AG04450 (cell line): ENCODE results near the gene ZMYM2. TPM values are rescaled to one million over a fixed set of nuclear protein-coding genes. Genes with fewer than 3 reads are reported as not detected.

Source experiments
- CTCF ChIA-PET: fragments of 300-600, 350-600 bp; formaldehyde crosslinking; extraction: SDS; loops from one replicate; lab custom pipeline; 2022; ENCODE audit warnings: antibody characterized with exemption, inconsistent platforms; lab: Charles Lee
- POLR2A ChIA-PET: fragments of 350-600 bp; formaldehyde crosslinking; extraction: SDS; loops from one replicate; lab custom pipeline; 2021; ENCODE audit warnings: antibody characterized with exemption, inconsistent platforms; lab: Yijun Ruan, JAX
- DNase-seq: peaks from one replicate; pipeline ENCODE4 v3.0.0-alpha.2; 2011; ENCODE audit warnings: low read depth, low spot score
- H3K27ac ChIP-seq: one replicate; pipeline ENCODE4 v1.5.1; 2012; ENCODE audit warnings: low read depth, low read length, control low read depth
- H3K27me3 ChIP-seq: one replicate; pipeline ENCODE4 v1.6.0; 2012; ENCODE audit warnings: low read length; ENCODE audit not compliant: control insufficient read depth, insufficient read depth
- H3K4me3 ChIP-seq: 2 replicates; pipeline ENCODE4 v1.5.1; 2011; ENCODE audit warnings: mild to moderate bottlenecking, low read depth, low read length, control low read depth
- H3K9me3 ChIP-seq: 2 replicates; pipeline ENCODE4 v1.5.1; 2012; ENCODE audit warnings: low read length; ENCODE audit not compliant: control insufficient read depth, insufficient read depth
- polyA plus RNA-seq: library from polyadenylated mRNA; depleted of rRNA; stranded (reverse); fragments of >200 nt; gene quantifications from 2 replicates; pipeline ENCODE4 v1.2.3, GENCODE V29; 2011
- TF ChIP-seq, protein P1 (sequence below): IDR thresholded peaks from 2 replicates; pipeline ENCODE4 v1.5.1; 2011; ENCODE audit warnings: low read depth, low read length, control low read depth, inconsistent platforms

Gene ZMYM2
- polyA plus RNA-seq, 1 experiment = 46.1 TPM

DNA sequence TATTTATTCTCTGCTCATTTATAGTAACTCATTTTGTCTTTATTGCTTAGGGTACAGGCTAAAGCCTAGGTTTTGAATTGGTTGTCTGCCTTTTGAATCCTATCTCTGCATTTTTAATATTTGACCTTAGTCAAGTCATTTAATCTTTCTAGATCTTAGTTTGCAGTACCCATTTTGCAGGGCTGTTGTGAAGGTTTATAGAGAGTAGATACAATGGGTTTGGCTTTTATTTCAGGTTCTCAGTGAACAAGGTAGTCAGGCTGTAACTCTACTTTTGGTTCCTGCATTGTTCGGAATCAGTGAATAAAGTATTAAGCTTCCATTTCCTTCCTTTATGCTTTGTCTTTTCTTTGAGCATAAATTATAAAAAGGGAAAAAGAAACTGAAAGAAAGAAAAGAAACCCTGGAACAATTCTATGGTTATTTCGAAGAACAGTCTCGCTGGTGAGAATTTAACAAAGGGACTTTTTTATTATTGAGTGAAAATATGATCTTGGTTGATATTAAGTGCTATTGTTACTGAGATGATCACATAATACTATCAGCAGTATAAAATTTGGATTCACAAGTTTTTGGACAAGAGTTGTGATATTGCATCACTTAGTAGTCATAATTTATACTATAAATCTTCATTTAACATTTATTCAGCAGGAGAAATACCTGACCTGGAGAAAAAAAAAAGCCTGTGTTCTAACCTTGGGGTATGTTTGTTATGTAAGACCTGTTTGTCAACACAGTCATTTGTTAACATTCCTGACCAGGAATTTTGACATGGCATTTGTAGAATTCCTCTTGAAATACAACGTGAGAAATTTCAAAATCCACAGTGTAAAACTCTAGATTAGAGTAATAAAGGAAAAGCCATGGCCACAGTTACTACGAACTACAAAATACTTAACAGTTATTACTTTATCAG, 91.3 kb downstream of the ZMYM2 start:
- H3K4me3 ChIP-seq = no peak overlapping the region
- POLR2A ChIA-PET = no interaction called here
- DNase-seq = no peak
- no peaks in the 10 kb centered on the region for H3K27me3 ChIP-seq
- H3K27ac ChIP-seq = no peak overlapping the region
- TF ChIP-seq, protein P1, sequence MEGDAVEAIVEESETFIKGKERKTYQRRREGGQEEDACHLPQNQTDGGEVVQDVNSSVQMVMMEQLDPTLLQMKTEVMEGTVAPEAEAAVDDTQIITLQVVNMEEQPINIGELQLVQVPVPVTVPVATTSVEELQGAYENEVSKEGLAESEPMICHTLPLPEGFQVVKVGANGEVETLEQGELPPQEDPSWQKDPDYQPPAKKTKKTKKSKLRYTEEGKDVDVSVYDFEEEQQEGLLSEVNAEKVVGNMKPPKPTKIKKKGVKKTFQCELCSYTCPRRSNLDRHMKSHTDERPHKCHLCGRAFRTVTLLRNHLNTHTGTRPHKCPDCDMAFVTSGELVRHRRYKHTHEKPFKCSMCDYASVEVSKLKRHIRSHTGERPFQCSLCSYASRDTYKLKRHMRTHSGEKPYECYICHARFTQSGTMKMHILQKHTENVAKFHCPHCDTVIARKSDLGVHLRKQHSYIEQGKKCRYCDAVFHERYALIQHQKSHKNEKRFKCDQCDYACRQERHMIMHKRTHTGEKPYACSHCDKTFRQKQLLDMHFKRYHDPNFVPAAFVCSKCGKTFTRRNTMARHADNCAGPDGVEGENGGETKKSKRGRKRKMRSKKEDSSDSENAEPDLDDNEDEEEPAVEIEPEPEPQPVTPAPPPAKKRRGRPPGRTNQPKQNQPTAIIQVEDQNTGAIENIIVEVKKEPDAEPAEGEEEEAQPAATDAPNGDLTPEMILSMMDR = no peak
- CTCF ChIA-PET = no interaction called here
- no peaks in the 10 kb centered on the region for H3K9me3 ChIP-seq

GRCh38 chr13:20051366-20051765, 92.8 kb downstream of the ZMYM2 start:
- TF ChIP-seq, protein P1 = no peak
- H3K9me3 ChIP-seq = no peaks in the 10 kb centered on the region
- ChIA-PET CTCF (no interaction called here), POLR2A (no interaction called here)
- no peak overlapping the region for H3K27ac ChIP-seq
- DNase-seq = no peak
- H3K4me3 ChIP-seq = no peak overlapping the region
- H3K27me3 ChIP-seq = no peaks in the 10 kb centered on the region

DNA sequence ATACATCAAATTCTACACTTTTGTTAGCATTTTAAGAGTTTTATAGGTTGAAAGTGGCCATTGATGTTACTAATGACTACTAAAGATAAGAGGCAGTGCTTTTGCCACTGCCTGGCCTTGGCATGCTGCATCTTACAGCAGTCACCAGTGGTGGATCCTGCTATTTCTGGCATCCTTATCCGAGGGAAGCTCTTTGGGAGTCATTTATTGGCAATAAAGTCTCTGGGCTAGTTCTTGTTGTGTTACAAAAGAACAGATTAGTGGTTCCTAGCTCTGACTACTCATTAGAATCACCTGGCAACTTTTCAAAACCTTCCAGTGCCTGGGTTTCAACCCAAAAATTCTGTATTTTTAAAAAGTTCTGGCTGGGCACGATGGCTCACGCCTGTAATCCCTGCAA, 94.5 kb downstream of the ZMYM2 start:
- CTCF ChIA-PET = no interaction called here
- no peak for DNase-seq
- H3K4me3 ChIP-seq = no peak overlapping the region
- H3K27me3 ChIP-seq = no peaks in the 10 kb centered on the region
- POLR2A ChIA-PET = interaction anchor here (0.5 kb wide), 1 partner anchor 23 kb away, joined by 5 read pairs; no protein-coding TSS in a partner anchor
- no peaks in the 10 kb centered on the region for H3K9me3 ChIP-seq
- TF ChIP-seq, protein P1 = no peak
- no peak overlapping the region for H3K27ac ChIP-seq

- H3K27me3 ChIP-seq = no peaks in the 10 kb centered on the region
- DNase-seq = no peak
- TF ChIP-seq, protein P1 = no peak
- no peak overlapping the region for H3K4me3 ChIP-seq
- no peaks in the 10 kb centered on the region for H3K9me3 ChIP-seq
- H3K27ac ChIP-seq = no peak overlapping the region
- CTCF ChIA-PET = interaction anchor here (0.6 kb wide), 1 partner anchor 35 kb away, joined by 3 read pairs; no protein-coding TSS in a partner anchor
- POLR2A ChIA-PET = no interaction called here
These were observed 95.4 kb downstream of the ZMYM2 start for GRCh38 chr13:20053891-20054290.

DNA sequence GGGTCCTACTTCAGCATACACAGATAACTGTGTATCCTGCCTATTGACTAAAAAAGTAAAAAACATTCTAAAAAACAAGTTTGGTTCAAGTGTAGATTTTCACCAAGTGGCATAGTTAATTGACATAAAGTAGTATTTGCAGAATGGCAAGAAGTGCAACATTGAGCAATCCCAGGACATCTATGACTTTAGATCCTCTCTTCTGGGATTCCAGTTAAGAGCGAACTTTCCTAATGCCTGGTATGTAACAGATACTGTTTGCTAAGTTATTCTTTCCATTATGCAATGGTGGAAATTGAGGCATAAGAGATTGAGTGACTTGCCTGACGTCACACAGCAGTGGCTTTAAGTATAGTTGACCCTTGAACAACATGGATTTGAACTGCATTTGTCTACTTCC, 96.1 kb downstream of the ZMYM2 start:
- no peak for DNase-seq
- CTCF ChIA-PET = interaction anchor here (0.6 to 1.0 kb wide), 2 partner anchors 35 to 109 kb away, joined by 3 read pairs; no protein-coding TSS in a partner anchor
- H3K4me3 ChIP-seq = no peak overlapping the region
- no peak overlapping the region for H3K27ac ChIP-seq
- H3K27me3 ChIP-seq = no peaks in the 10 kb centered on the region
- H3K9me3 ChIP-seq = no peaks in the 10 kb centered on the region
- TF ChIP-seq, protein P1 = no peak
- POLR2A ChIA-PET = no interaction called here
